DMS114 treated with DMSO at 0.1 percent for 48 hours (cell line): ENCODE results near the gene CALY.
"Not testable (repeated sequence)": the region's sequence is repeated elsewhere in the genome, so short reads cannot be mapped to it uniquely, and the experiment has no call there.

Experiments used
- DNase-seq: peaks from one replicate; lab custom pipeline; 2025; ENCODE audit not compliant: unreplicated experiment; lab: John Stamatoyannopoulos, UW

CALY gene

GRCh38 chr10:133329491-133330202 is 7.0 kb downstream of the CALY start:
- peak; percentile 77 for DNase-seq

GRCh38 chr10:133328358-133329343 is 8.0 kb downstream of the CALY start:
- no peak for DNase-seq

GRCh38 chr10:133327651-133328357 is 8.9 kb downstream of the CALY start:
- DNase-seq = no peak

GRCh38 chr10:133326745-133327650 is 9.7 kb downstream of the CALY start:
- DNase-seq = no peak

- DNase-seq = no peak
Measured at GRCh38 chr10:133326223-133326551, 10.5 kb downstream of the CALY start.

- DNase-seq = no peak
Measured at GRCh38 chr10:133325440-133326222, 11.1 kb downstream of the CALY start.

- no peak for DNase-seq
Measured at GRCh38 chr10:133324857-133325260, 11.8 kb downstream of the CALY start.

- DNase-seq = peak; percentile 37
Measured at GRCh38 chr10:133324198-133324792, 12.4 kb downstream of the CALY start.

GRCh38 chr10:133322064-133322709 is 14.5 kb downstream of the CALY start:
- DNase-seq = not testable (repeated sequence)

GRCh38 chr10:133320852-133321422 is 15.8 kb downstream of the CALY start:
- not testable (repeated sequence) for DNase-seq

GRCh38 chr10:133318494-133319127 is 18.1 kb downstream of the CALY start:
- DNase-seq = peak; percentile 17

- no peak for DNase-seq
Measured at GRCh38 chr10:133316732-133317131, 20.0 kb downstream of the CALY start.

- no peak for DNase-seq
Measured at GRCh38 chr10:133316266-133316665, 20.4 kb downstream of the CALY start.

GRCh38 chr10:133315847-133316246 is 20.8 kb downstream of the CALY start:
- peak; percentile 21 for DNase-seq

- DNase-seq = no peak
Measured at GRCh38 chr10:133314911-133315310, 21.8 kb downstream of the CALY start.

- no peak for DNase-seq
Measured at GRCh38 chr10:133313192-133313591, 23.5 kb downstream of the CALY start.

- no peak for DNase-seq
Measured at GRCh38 chr10:133312769-133313145, 23.9 kb downstream of the CALY start.
